GM18870 (cell line): ENCODE measurements around the gene PPIG.
"Not testable (repeated sequence)": the region's sequence is repeated elsewhere in the genome, so short reads cannot be mapped to it uniquely, and the experiment has no call there.

Source experiments
- ATAC-seq: cut with Tn5 transposase; IDR thresholded peaks from one replicate; pipeline ENCODE4 v1.9.1; 2021; ENCODE audit warnings: moderate library complexity; ENCODE audit not compliant: unreplicated experiment

Gene PPIG

GRCh38 chr2:169661265-169661664 lies 77.1 kb downstream of the PPIG start:
- no peak for ATAC-seq

- ATAC-seq: no peak
These were observed 78.6 kb downstream of the PPIG start for GRCh38 chr2:169662744-169663143.

GRCh38 chr2:169663247-169663646 lies 79.1 kb downstream of the PPIG start:
- ATAC-seq: no peak

- ATAC-seq: no peak
These were observed 80.4 kb downstream of the PPIG start for GRCh38 chr2:169664600-169664977.

- ATAC-seq: no peak
These were observed 81.1 kb downstream of the PPIG start for GRCh38 chr2:169664978-169665930.

GRCh38 chr2:169667583-169667982 lies 83.4 kb downstream of the PPIG start:
- ATAC-seq: no peak

GRCh38 chr2:169670215-169670651 lies 86.1 kb downstream of the PPIG start:
- ATAC-seq: no peak

GRCh38 chr2:169670937-169671336 lies 86.8 kb downstream of the PPIG start:
- no peak for ATAC-seq

- ATAC-seq: no peak
These were observed 88.3 kb downstream of the PPIG start for GRCh38 chr2:169672406-169672805.

GRCh38 chr2:169673106-169673505 lies 89.0 kb downstream of the PPIG start:
- ATAC-seq: no peak

GRCh38 chr2:169673921-169674320 lies 89.8 kb downstream of the PPIG start:
- no peak for ATAC-seq

- ATAC-seq: no peak
These were observed 92.2 kb downstream of the PPIG start for GRCh38 chr2:169676357-169676756.

- ATAC-seq: no peak
These were observed 92.7 kb downstream of the PPIG start for GRCh38 chr2:169676850-169677249.

GRCh38 chr2:169683054-169683424 lies 98.9 kb downstream of the PPIG start:
- no peak for ATAC-seq

- no peak for ATAC-seq
These were observed 99.4 kb downstream of the PPIG start for GRCh38 chr2:169683425-169684134.

GRCh38 chr2:169684135-169684565 lies 100.0 kb downstream of the PPIG start:
- no peak for ATAC-seq

GRCh38 chr2:169684712-169685111 lies 100.6 kb downstream of the PPIG start:
- ATAC-seq: not testable (repeated sequence)

- not testable (repeated sequence) for ATAC-seq
These were observed 102.7 kb downstream of the PPIG start for GRCh38 chr2:169686825-169687224.

- ATAC-seq: not testable (repeated sequence)
These were observed 103.8 kb downstream of the PPIG start for GRCh38 chr2:169687943-169688342.

- ATAC-seq: no peak
These were observed 106.8 kb downstream of the PPIG start for GRCh38 chr2:169690958-169691357.
